H9 (cell line): ENCODE data around the gene CDS1. TPM values are rescaled to one million over a fixed set of nuclear protein-coding genes. Genes with fewer than 3 reads are reported as not detected.

ENCODE experiments used
- DNase-seq: peaks from one replicate; pipeline ENCODE4 v3.0.0-alpha.2; 2017
- H2AFZ ChIP-seq: one replicate; pipeline ENCODE4 v1.6.1; 2013; ENCODE audit warnings: mild to moderate bottlenecking, low read length, control low read depth, moderate library complexity
- H2AK5ac ChIP-seq: 2 replicates; pipeline ENCODE4 v1.6.1; 2013; ENCODE audit warnings: low read length, control low read depth, mixed read lengths; ENCODE audit not compliant: insufficient read length
- H2BK120ac ChIP-seq: one replicate; pipeline ENCODE4 v1.6.1; 2013; ENCODE audit warnings: low read depth, mild to moderate bottlenecking, low read length, control low read depth, inconsistent platforms; ENCODE audit not compliant: poor library complexity, severe bottlenecking
- H2BK12ac ChIP-seq: 2 replicates; pipeline ENCODE4 v1.6.1; 2013; ENCODE audit warnings: low read length, control low read depth, mixed read lengths, low read depth; ENCODE audit not compliant: insufficient read length
- H2BK15ac ChIP-seq: 2 replicates; pipeline ENCODE4 v1.6.1; 2013; ENCODE audit warnings: low read depth, low read length, control low read depth
- H2BK20ac ChIP-seq: one replicate; pipeline ENCODE4 v1.6.1; 2013; ENCODE audit warnings: low read depth, mild to moderate bottlenecking, low read length, control low read depth, inconsistent platforms; ENCODE audit not compliant: poor library complexity, severe bottlenecking
- H2BK5ac ChIP-seq: 2 replicates; pipeline ENCODE4 v1.6.1; 2013; ENCODE audit warnings: low read length, control low read depth, mixed read lengths; ENCODE audit not compliant: insufficient read length
- H3K14ac ChIP-seq: 2 replicates; pipeline ENCODE4 v1.6.1; 2013; ENCODE audit warnings: low read length, control low read depth; ENCODE audit not compliant: insufficient read depth
- H3K18ac ChIP-seq: 2 replicates; pipeline ENCODE4 v1.6.1; 2013; ENCODE audit warnings: low read depth, mild to moderate bottlenecking, mixed read lengths, low read length, control low read depth; ENCODE audit not compliant: insufficient read length
- H3K23ac ChIP-seq: 2 replicates; pipeline ENCODE4 v1.6.1; 2013; ENCODE audit warnings: low read length, control low read depth, mixed read lengths, low read depth; ENCODE audit not compliant: insufficient read length
- H3K23me2 ChIP-seq: 2 replicates; pipeline ENCODE4 v1.6.1; 2013; ENCODE audit warnings: low read depth, mild to moderate bottlenecking, mixed read lengths, low read length, control low read depth; ENCODE audit not compliant: insufficient read length, poor library complexity, severe bottlenecking
- H3K27ac ChIP-seq: 2 replicates; pipeline ENCODE4 v1.5.1; 2013; ENCODE audit warnings: low read length, control low read depth, mixed read lengths, low read depth; ENCODE audit not compliant: insufficient read length
- H3K27me3 ChIP-seq: 2 replicates; pipeline ENCODE4 v1.6.1; 2013; ENCODE audit warnings: low read length, control low read depth, inconsistent platforms; ENCODE audit not compliant: insufficient read depth
- H3K4ac ChIP-seq: 2 replicates; pipeline ENCODE4 v1.6.1; 2013; ENCODE audit warnings: low read depth, mild to moderate bottlenecking, control low read depth, inconsistent platforms, low read length, moderate library complexity
- H3K4me1 ChIP-seq: 2 replicates; pipeline ENCODE4 v1.6.1; 2013; ENCODE audit warnings: low read length, control low read depth, inconsistent platforms; ENCODE audit not compliant: insufficient read depth
- H3K4me2 ChIP-seq: 2 replicates; pipeline ENCODE4 v1.6.1; 2013; ENCODE audit warnings: low read length, control low read depth, mixed read lengths; ENCODE audit not compliant: insufficient read length, insufficient read depth
- H3K56ac ChIP-seq: 2 replicates; pipeline ENCODE4 v1.6.1; 2013; ENCODE audit warnings: low read depth, mild to moderate bottlenecking, mixed read lengths, low read length, control low read depth; ENCODE audit not compliant: insufficient read length
- H3K79me1 ChIP-seq: 2 replicates; pipeline ENCODE4 v1.6.1; 2013; ENCODE audit warnings: low read depth, mild to moderate bottlenecking, moderate library complexity, low read length, control low read depth, inconsistent platforms; ENCODE audit not compliant: insufficient read depth, poor library complexity, severe bottlenecking
- H3K79me2 ChIP-seq: 2 replicates; pipeline ENCODE4 v1.6.1; 2013; ENCODE audit warnings: low read length, control low read depth, inconsistent platforms; ENCODE audit not compliant: insufficient read depth
- H3K9ac ChIP-seq: 2 replicates; pipeline ENCODE4 v1.6.1; 2013; ENCODE audit warnings: low read length, control low read depth, mixed read lengths; ENCODE audit not compliant: insufficient read length; ENCODE audit errors: extremely low read depth
- H3K9me3 ChIP-seq: one replicate; pipeline ENCODE4 v1.6.1; 2013; ENCODE audit warnings: low read depth, low read length, inconsistent platforms; ENCODE audit not compliant: control insufficient read depth
- H3T11ph ChIP-seq: one replicate; pipeline ENCODE4 v1.6.1; 2013; ENCODE audit warnings: mild to moderate bottlenecking, low read length, control low read depth, inconsistent platforms
- H4K20me1 ChIP-seq: one replicate; pipeline ENCODE4 v1.6.1; 2013; ENCODE audit not compliant: control insufficient read depth, insufficient read length, insufficient read depth
- H4K5ac ChIP-seq: 2 replicates; pipeline ENCODE4 v1.6.1; 2013; ENCODE audit warnings: low read depth, mild to moderate bottlenecking, mixed read lengths, low read length, control low read depth; ENCODE audit not compliant: insufficient read length
- H4K8ac ChIP-seq: replicated peaks from 2 replicates; pipeline ENCODE4 v1.6.1; 2013; ENCODE audit warnings: low read length, control low read depth, mixed read lengths, low read depth; ENCODE audit not compliant: insufficient read length
- H4K91ac ChIP-seq: 2 replicates; pipeline ENCODE4 v1.6.1; 2013; ENCODE audit warnings: low read depth, mild to moderate bottlenecking, moderate library complexity, mixed read lengths, low read length, control low read depth; ENCODE audit not compliant: insufficient read length
- H3K27ac Mint-ChIP-seq, 3 experiments: 2 replicates in 2 of 3; 3 replicates in 1 of 3; pipeline ENCODE4 v1.8.0; 2020 to 2021; ENCODE audit warnings: mixed read lengths in 3 of 3, mild to moderate bottlenecking in 1 of 3, moderate library complexity in 1 of 3
- H3K27me3 Mint-ChIP-seq: 2 replicates; pipeline ENCODE4 v1.8.0; 2021; ENCODE audit warnings: low read depth, mild to moderate bottlenecking, moderate library complexity, mixed read lengths
- H3K36me3 Mint-ChIP-seq, 3 experiments: 2 replicates in 2 of 3; 3 replicates in 1 of 3; pipeline ENCODE4 v1.8.0; 2020 to 2021; ENCODE audit warnings: low read depth in 3 of 3, mixed read lengths in 3 of 3; ENCODE audit not compliant: insufficient read depth in 1 of 3
- H3K4me1 Mint-ChIP-seq, 2 experiments: 2 replicates each; pipeline ENCODE4 v1.8.0; 2020; ENCODE audit warnings: mixed read lengths in 2 of 2
- H3K4me3 Mint-ChIP-seq, 2 experiments: 2 replicates in 1 of 2; 3 replicates in 1 of 2; pipeline ENCODE4 v1.8.0; 2020 to 2021; ENCODE audit warnings: mild to moderate bottlenecking in 2 of 2, mixed read lengths in 2 of 2, moderate library complexity in 1 of 2
- H3K9me3 Mint-ChIP-seq, 2 experiments: 2 replicates in 1 of 2; 3 replicates in 1 of 2; pipeline ENCODE4 v1.8.0; 2020; ENCODE audit warnings: mild to moderate bottlenecking in 2 of 2, mixed read lengths in 2 of 2, moderate library complexity in 1 of 2
- WGBS: extraction: QIAGEN DNeasy Blood & Tissue Kit; methylation state at CpG from one replicate; pipeline ENCODE4 v1.1.7; 2013; ENCODE audit warnings: missing lambda C conversion rate, low lambda C conversion rate, mixed read lengths; ENCODE audit not compliant: insufficient read length; ENCODE audit errors: extremely low coverage; 5-methylcytosine and 5-hydroxymethylcytosine counted together
- total RNA-seq: library from RNA; stranded (reverse); gene quantifications from 2 replicates; pipeline ENCODE4 v1.2.1, GENCODE V29; 2021
- TF ChIP-seq, protein P1 (sequence below): fragments of 200-600 bp; sonication (generic); conservative IDR thresholded peaks from 3 replicates; pipeline ENCODE4 v1.8.0; 2021; ENCODE audit warnings: antibody characterized with exemption, mild to moderate bottlenecking

CDS1 gene
- total RNA-seq, 1 experiment from 2014 or later = 7.5 TPM

DNA sequence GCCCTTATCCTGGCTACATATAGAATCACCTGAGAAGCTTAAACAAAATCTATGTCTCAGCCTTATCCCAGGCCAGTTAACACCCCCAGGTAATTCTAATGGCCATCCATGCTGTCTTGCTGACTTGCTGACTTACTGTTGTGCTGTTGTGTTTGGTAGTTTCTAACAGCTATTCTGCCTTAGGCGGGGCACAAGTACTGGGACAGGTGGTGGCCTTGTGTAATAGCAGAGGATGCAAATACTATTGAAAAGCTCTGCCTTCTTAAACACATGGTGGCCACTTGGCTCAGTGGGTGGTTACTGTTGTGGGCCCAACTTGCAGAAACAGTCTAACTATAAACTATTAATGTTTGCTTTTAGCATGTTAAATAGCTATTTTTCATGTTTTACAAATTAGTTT is 56.2 kb downstream of the CDS1 start:
- H3K4me1 Mint-ChIP-seq = peaks cover 3 to 8% of the 10 kb centered on the region in 2 experiments; a peak in 3 of 4 replicates
- H3K23ac ChIP-seq = no peak overlapping the region
- H3K79me2 ChIP-seq = no peaks in the 10 kb centered on the region
- WGBS = no CpG with 5 or more reads among the region's 1 CpG
- no peak overlapping the region for H2AK5ac ChIP-seq
- no peak overlapping the region for H2AFZ ChIP-seq
- TF ChIP-seq, protein P1, sequence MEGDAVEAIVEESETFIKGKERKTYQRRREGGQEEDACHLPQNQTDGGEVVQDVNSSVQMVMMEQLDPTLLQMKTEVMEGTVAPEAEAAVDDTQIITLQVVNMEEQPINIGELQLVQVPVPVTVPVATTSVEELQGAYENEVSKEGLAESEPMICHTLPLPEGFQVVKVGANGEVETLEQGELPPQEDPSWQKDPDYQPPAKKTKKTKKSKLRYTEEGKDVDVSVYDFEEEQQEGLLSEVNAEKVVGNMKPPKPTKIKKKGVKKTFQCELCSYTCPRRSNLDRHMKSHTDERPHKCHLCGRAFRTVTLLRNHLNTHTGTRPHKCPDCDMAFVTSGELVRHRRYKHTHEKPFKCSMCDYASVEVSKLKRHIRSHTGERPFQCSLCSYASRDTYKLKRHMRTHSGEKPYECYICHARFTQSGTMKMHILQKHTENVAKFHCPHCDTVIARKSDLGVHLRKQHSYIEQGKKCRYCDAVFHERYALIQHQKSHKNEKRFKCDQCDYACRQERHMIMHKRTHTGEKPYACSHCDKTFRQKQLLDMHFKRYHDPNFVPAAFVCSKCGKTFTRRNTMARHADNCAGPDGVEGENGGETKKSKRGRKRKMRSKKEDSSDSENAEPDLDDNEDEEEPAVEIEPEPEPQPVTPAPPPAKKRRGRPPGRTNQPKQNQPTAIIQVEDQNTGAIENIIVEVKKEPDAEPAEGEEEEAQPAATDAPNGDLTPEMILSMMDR = no peak
- H3K4me2 ChIP-seq = no peak overlapping the region
- H3K4ac ChIP-seq = no peak overlapping the region
- no peak overlapping the region for H2BK12ac ChIP-seq
- H3K36me3 Mint-ChIP-seq = peaks cover 20 to 44% (median 27%) of the 10 kb centered on the region in 3 experiments
- H4K20me1 ChIP-seq = no peaks in the 10 kb centered on the region
- no peak overlapping the region for H3K18ac ChIP-seq
- H3K23me2 ChIP-seq = no peaks in the 10 kb centered on the region
- H3K79me1 ChIP-seq = no peaks in the 10 kb centered on the region
- no peaks in the 10 kb centered on the region for H3K4me1 ChIP-seq
- H4K5ac ChIP-seq = no peak overlapping the region
- no peak overlapping the region for H3K4me3 Mint-ChIP-seq
- H3K27ac ChIP-seq = no peak overlapping the region
- no peak overlapping the region for H3K14ac ChIP-seq
- no peak overlapping the region for H2BK5ac ChIP-seq
- H2BK20ac ChIP-seq = no peak overlapping the region
- no peaks in the 10 kb centered on the region for H3K9me3 ChIP-seq
- no peaks in the 10 kb centered on the region for H3K27me3 Mint-ChIP-seq
- H4K91ac ChIP-seq = no peak overlapping the region
- H4K8ac ChIP-seq = no peak overlapping the region
- no peaks in the 10 kb centered on the region for H3K27me3 ChIP-seq
- DNase-seq = no peak
- no peaks in the 10 kb centered on the region for H3K9me3 Mint-ChIP-seq
- no peak overlapping the region for H3K56ac ChIP-seq
- no peak overlapping the region for H3K9ac ChIP-seq
- no peak overlapping the region for H2BK15ac ChIP-seq
- no peak overlapping the region for H3K27ac Mint-ChIP-seq
- no peak overlapping the region for H3T11ph ChIP-seq
- H2BK120ac ChIP-seq = no peak overlapping the region
